Right lobe of liver (tissue), 6 donors: Measurements from ENCODE around the gene ACTN2. TPM values are rescaled to one million over a fixed set of nuclear protein-coding genes. Genes with fewer than 3 reads are reported as not detected.

ENCODE experiments used
- ATAC-seq, 4 donors: fragments of 200-7000 bp; cut with Tn5 transposase; one replicate each; pipeline ENCODE4 v1.9.1; 2020; ENCODE audit warnings: mild to moderate bottlenecking in 4 of 4, moderate library complexity in 4 of 4
- DNase-seq, 3 donors: peaks; one replicate each; pipeline ENCODE4 v3.0.0-alpha.2; 2020
- H3K27ac ChIP-seq, 3 donors: fragments of 200-600 bp; one replicate each; pipeline ENCODE4 v1.8.0; 2022
- H3K27me3 ChIP-seq, 2 donors: fragments of 200-600 bp; one replicate each; pipeline ENCODE4 v1.8.0; 2022
- H3K36me3 ChIP-seq, 4 donors: fragments of 200-600 bp; sonication (generic) in 1 of 4; one replicate each; pipeline versions ENCODE4 v1.5.1 to v1.8.0; 2017 to 2022; ENCODE audit warnings: control low read depth in 1 of 4
- H3K4me1 ChIP-seq, 4 donors: fragments of 200-600 bp; sonication (generic) in 1 of 4; one replicate each; pipeline versions ENCODE4 v1.5.1 to v1.8.0; 2017 to 2022; ENCODE audit warnings: control low read depth in 1 of 4
- H3K4me3 ChIP-seq, 3 donors: fragments of 200-600 bp; one replicate each; pipeline ENCODE4 v1.8.0; 2022
- H3K9me3 ChIP-seq, 4 donors: fragments of 200-600 bp; sonication (generic) in 1 of 4; one replicate each; pipeline versions ENCODE4 v1.5.1 to v1.8.0; 2017 to 2022; ENCODE audit warnings: control low read depth in 1 of 4
- CTCF ChIP-seq, 4 donors: fragments of 200-600 bp in 3 of 4; fragments of 450-650 bp in 1 of 4; IDR thresholded peaks; one replicate each; pipeline versions ENCODE4 v1.5.1 to v1.8.0; 2016 to 2022; ENCODE audit warnings: antibody characterized with exemption in 4 of 4, mild to moderate bottlenecking in 2 of 4
- POLR2A ChIP-seq: fragments of 450-650 bp; IDR thresholded peaks from one replicate; pipeline ENCODE4 v1.6.1; 2017; ENCODE audit warnings: antibody characterized with exemption, mild to moderate bottlenecking
- WGBS: methylation state at CpG from one replicate; pipeline ENCODE4 v1.1.6; 2018; ENCODE audit warnings: low coverage, low lambda C conversion rate; ENCODE audit not compliant: insufficient coverage; ENCODE audit errors: missing lambda C conversion rate; 5-methylcytosine and 5-hydroxymethylcytosine counted together
- intact Hi-C, 2 donors: fragments of 100-400 bp; cut with DNase I; formaldehyde crosslinking; loops; one replicate each; pipeline versions ENCODE4 v1.11.2 to v1.14.1; 2022
- total RNA-seq, 6 experiments: library from RNA; depleted of rRNA in 2 of 6; stranded (reverse); fragments of >200 nt in 2 of 6; fragmentation: NEBNext Ultra II Directional in 3 of 6; extraction: Animal tissue kit (Norgen Biotek cat#: 25700) in 3 of 6; gene quantifications; one replicate each; pipeline versions ENCODE4 v1.1.0 to v1.2.4, GENCODE V29; 2016 to 2023
- donor health status: DM: no; HTN: yes; CAD: no.
- donor health status: DM: no; HTN: no; CAD: no.
- donor health status: DM: no; HTN: no; CAD: no.
- donor health status: DM: no; HTN: yes; CAD: no.
- donor health status: DM: no; HTN: yes; CAD: no.

Gene ACTN2
- total RNA-seq, 6 experiments from 2014 or later, result 0.29 to 1.4 (median 0.58) TPM; not detected in 1

- TF ChIP-seq POLR2A (no peak), CTCF (IDR thresholded peaks at IDR 0.05) (no peak)
- H3K4me3 ChIP-seq, result no peak overlapping the region
- no peak for ATAC-seq
- 20% methylated on average over 1 of the region's 1 CpG for WGBS
- H3K9me3 ChIP-seq, result no peaks in the 10 kb centered on the region
- intact Hi-C loops, result no loop called here
- DNase-seq, result no peak
- H3K27me3 ChIP-seq, result no peaks in the 10 kb centered on the region
- H3K4me1 ChIP-seq, result no peaks in the 10 kb centered on the region
- H3K27ac ChIP-seq, result no peak overlapping the region
- H3K36me3 ChIP-seq, result no peaks in the 10 kb centered on the region
Measured at GRCh38 chr1:236720611-236721010, 34.3 kb downstream of the ACTN2 start.

DNA sequence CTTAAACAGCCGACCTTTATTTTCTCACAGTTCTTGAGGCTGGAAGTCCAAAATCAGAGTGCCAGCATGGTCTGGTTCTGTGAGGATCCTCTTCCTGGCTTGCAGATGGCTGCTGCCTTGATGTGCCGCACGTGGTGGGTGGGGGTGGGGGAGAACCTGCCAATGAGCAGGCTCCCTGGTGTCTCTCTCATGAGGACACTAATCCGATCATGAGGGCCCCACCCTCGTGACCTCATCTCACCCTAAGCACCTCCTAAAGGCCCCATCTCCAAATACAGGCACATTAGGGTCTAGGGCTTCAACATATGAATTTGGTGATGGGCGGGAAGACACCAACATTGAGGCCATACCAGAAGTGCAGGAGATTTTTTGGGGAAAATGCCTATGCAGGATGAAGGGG lies 37.8 kb downstream of the ACTN2 start:
- no peaks in the 10 kb centered on the region for H3K9me3 ChIP-seq
- no peaks in the 10 kb centered on the region for H3K27me3 ChIP-seq
- intact Hi-C loops, result no loop called here
- no peak overlapping the region for H3K27ac ChIP-seq
- DNase-seq, result no peak
- TF ChIP-seq CTCF (IDR thresholded peaks at IDR 0.05), result no peak
- no peak for TF ChIP-seq POLR2A
- WGBS, result 58% methylated on average over 6 of the region's 6 CpGs
- no peak overlapping the region for H3K4me3 ChIP-seq
- ATAC-seq, result no peak
- H3K4me1 ChIP-seq, result no peaks in the 10 kb centered on the region
- H3K36me3 ChIP-seq, result no peaks in the 10 kb centered on the region

DNA sequence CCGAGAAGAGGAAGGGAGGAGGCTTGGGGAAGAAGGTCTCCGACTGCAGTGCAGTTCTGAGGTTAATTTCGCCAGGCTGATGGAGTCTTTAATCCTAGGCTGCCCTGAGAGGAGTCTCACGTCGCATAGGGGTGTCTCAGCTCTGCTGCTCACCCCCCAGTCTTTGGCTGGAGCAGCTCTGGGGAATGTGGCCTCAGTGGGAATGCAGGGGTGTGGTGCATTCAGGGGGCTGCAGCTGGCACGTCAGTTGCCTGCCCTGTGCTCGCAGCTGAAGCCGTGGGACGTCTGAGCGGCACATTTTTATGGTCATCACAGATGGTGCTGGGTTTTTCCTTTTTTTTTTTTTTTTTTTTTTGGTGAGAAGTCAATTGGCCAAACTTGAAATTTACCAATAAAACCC lies 38.2 kb downstream of the ACTN2 start:
- Histone ChIP-seq H3K36me3 (no peaks in the 10 kb centered on the region), H3K27me3 (no peaks in the 10 kb centered on the region), H3K4me1 (no peaks in the 10 kb centered on the region), H3K4me3 (no peak overlapping the region), H3K27ac (no peak overlapping the region), H3K9me3 (no peaks in the 10 kb centered on the region)
- no peak for DNase-seq
- TF ChIP-seq CTCF (IDR thresholded peaks at IDR 0.05), result no peak
- TF ChIP-seq POLR2A, result no peak
- WGBS, result 37% methylated on average over 3 of the region's 10 CpGs
- ATAC-seq, result no peak
- intact Hi-C loops, result no loop called here

DNA sequence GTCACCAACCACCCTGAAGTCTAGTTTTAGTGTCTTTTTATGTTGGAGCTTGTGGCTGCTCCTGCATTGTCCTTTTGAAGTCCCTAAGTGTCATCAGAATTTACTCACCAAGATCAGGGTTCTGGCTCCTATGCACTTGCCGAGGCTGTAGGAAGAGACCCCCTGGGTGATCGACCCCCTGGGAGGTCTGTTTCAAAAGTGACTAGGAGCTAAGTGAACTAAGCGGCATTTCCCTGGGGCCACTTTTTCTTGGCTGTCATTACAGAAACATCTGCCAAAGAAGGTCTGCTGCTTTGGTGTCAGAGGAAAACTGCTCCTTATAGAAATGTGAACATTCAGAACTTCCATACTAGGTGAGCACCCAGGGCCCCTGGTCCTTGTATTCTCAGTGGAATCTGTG lies 39.4 kb downstream of the ACTN2 start:
- no peaks in the 10 kb centered on the region for H3K4me1 ChIP-seq
- H3K9me3 ChIP-seq, result no peaks in the 10 kb centered on the region
- ATAC-seq (no peak), DNase-seq (no peak)
- H3K27me3 ChIP-seq, result no peaks in the 10 kb centered on the region
- TF ChIP-seq POLR2A (no peak), CTCF (IDR thresholded peaks at IDR 0.05) (no peak)
- intact Hi-C loops, result no loop called here
- no peak overlapping the region for H3K27ac ChIP-seq
- WGBS, result 29% methylated on average over 3 of the region's 3 CpGs
- H3K4me3 ChIP-seq, result no peak overlapping the region
- H3K36me3 ChIP-seq, result no peaks in the 10 kb centered on the region

DNA sequence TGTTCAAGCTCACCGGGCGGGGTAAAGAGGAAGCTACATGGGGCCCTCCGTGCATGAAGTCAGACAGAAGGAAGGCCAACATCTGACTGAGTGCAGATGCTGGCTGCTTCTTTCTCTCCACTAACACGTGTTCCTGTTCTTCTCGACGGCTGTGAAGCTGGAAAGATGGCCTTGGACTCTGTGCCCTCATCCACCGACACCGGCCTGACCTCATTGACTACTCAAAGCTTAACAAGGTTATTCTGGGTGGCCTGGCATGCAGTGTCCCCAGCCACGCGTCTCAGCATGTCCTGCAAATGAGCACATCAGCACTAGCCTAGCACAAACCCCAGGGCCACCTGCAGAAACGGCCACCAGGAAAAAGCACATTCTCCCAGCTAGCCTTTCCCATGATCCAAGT lies 41.2 kb downstream of the ACTN2 start:
- intact Hi-C loops, result no loop called here
- no peak overlapping the region for H3K4me3 ChIP-seq
- H3K9me3 ChIP-seq, result no peaks in the 10 kb centered on the region
- ATAC-seq (no peak), DNase-seq (no peak)
- WGBS, result 33% methylated on average over 1 of the region's 11 CpGs
- TF ChIP-seq POLR2A, result no peak
- no peak for TF ChIP-seq CTCF (IDR thresholded peaks at IDR 0.05)
- no peak overlapping the region for H3K27ac ChIP-seq
- no peaks in the 10 kb centered on the region for H3K4me1 ChIP-seq
- no peaks in the 10 kb centered on the region for H3K36me3 ChIP-seq
- H3K27me3 ChIP-seq, result no peaks in the 10 kb centered on the region
